ENCODE results near the gene GPBAR1. TPM values are rescaled to one million over a fixed set of nuclear protein-coding genes. Genes with fewer than 3 reads are reported as not detected.
A peak's percentile ranks its signal among the peaks of the same experiment; 100 is the strongest.

The GPBAR1 gene
- polyA plus RNA-seq, 1 of the 3 experiments (the other 2 are of a cell fraction), result 0.13 TPM

- ChIA-PET POLR2A (no interaction called here), CTCF (no interaction called here)
- Histone ChIP-seq H3K27ac (ENCODE audit: low read depth in 2 of 2, low read length in 1 of 2) (peak overlapping the region in 1 of 2 experiments; percentile 1; a peak in 2 of 4 replicates), H3K4me3 (ENCODE audit: low read depth in 2 of 2, low read length in 1 of 2) (no peak overlapping the region), H3F3A (replicated peaks; ENCODE audit: insufficient read depth) (peaks cover 35% of the 10 kb centered on the region), H4K20me1 (ENCODE audit: insufficient read depth) (peaks cover 69% of the 10 kb centered on the region), H3K9me3 (no peaks in the 10 kb centered on the region), H3K4me1 (ENCODE audit: control insufficient read depth in 1 of 2, insufficient read depth in 2 of 2, low read depth in 1 of 2, low read length in 1 of 2) (peaks cover 15 to 41% of the 10 kb centered on the region in 2 experiments), H3K9me2 (no peaks in the 10 kb centered on the region), H3K9ac (no peak overlapping the region), H3K79me2 (ENCODE audit: insufficient read depth) (peaks cover 93% of the 10 kb centered on the region), H3K27me3 (ENCODE audit: insufficient read depth) (no peaks in the 10 kb centered on the region), H3K4me2 (no peak overlapping the region), H3K36me3 (replicated peaks in 1 of 2; ENCODE audit: control insufficient read depth in 1 of 2, insufficient read depth in 2 of 2, low read length in 1 of 2) (peaks cover 70 to 73% of the 10 kb centered on the region in 2 experiments), H2AFZ (ENCODE audit: low read depth) (no peak overlapping the region)
- no peak for DNase-seq
- no peak for TF ChIP-seq RAD21 (IDR thresholded peaks at IDR 0.05; ENCODE audit: low read length)
- TF ChIP-seq REST (IDR thresholded peaks at IDR 0.05; ENCODE audit: low read depth, low read length), result no peak
- no peak for TF ChIP-seq MAX (IDR thresholded peaks at IDR 0.05; ENCODE audit: low read depth)
- 83% methylated on average over 1 of the region's 1 CpG for WGBS (ENCODE audit: low lambda C conversion rate)
These were observed 36.6 kb upstream of the GPBAR1 start for GRCh38 chr2:218224186-218224585.

DNA sequence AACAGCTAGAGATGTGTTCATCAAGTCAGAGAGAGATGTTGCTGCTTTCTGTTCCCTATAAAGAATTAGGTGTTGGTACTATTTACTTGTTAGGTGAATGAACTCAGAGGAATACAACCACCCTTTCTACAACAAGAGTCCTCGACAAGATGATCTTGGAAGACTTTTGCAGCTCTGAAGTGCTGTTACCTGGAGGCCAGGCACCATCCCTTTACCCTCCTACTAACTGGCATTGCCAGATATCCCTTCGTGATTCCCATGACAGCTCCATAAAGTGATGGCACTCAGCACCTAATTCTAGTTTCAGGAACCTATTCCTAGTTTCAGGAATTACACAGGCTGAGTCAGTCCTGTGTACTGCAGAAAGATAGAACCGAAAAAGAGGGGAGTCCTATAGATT is 33.9 kb upstream of the GPBAR1 start:
- no peak overlapping the region for H3K9ac ChIP-seq
- peaks cover 45% of the 10 kb centered on the region for H3F3A ChIP-seq (replicated peaks; ENCODE audit: insufficient read depth)
- no peak overlapping the region for H3K4me3 ChIP-seq (ENCODE audit: low read depth in 2 of 2, low read length in 1 of 2)
- peaks cover 69 to 76% of the 10 kb centered on the region in 2 experiments for H3K36me3 ChIP-seq (replicated peaks in 1 of 2; ENCODE audit: control insufficient read depth in 1 of 2, insufficient read depth in 2 of 2, low read length in 1 of 2)
- no peak overlapping the region for H2AFZ ChIP-seq (ENCODE audit: low read depth)
- peaks cover 41% of the 10 kb centered on the region for H4K20me1 ChIP-seq (ENCODE audit: insufficient read depth)
- POLR2A ChIA-PET, result no interaction called here
- H3K4me2 ChIP-seq, result no peak overlapping the region
- no peaks in the 10 kb centered on the region for H3K27me3 ChIP-seq (ENCODE audit: insufficient read depth)
- no peaks in the 10 kb centered on the region for H3K9me2 ChIP-seq
- no peaks in the 10 kb centered on the region for H3K9me3 ChIP-seq
- TF ChIP-seq YY1 (IDR thresholded peaks at IDR 0.05; ENCODE audit: low read depth) (no peak), POLR2AphosphoS5 (IDR thresholded peaks at IDR 0.05; ENCODE audit: low read depth, low read length) (no peak)
- 92% methylated on average over 3 of the region's 3 CpGs for WGBS (ENCODE audit: low lambda C conversion rate)
- DNase-seq, result no peak
- peak overlapping the region in 1 of 2 experiments; percentile 89; a peak in 2 of 4 replicates for H3K27ac ChIP-seq (ENCODE audit: low read depth in 2 of 2, low read length in 1 of 2)
- peaks cover 88% of the 10 kb centered on the region for H3K79me2 ChIP-seq (ENCODE audit: insufficient read depth)
- CTCF ChIA-PET, result interaction anchor here (1.1 to 1.5 kb wide), 2 partner anchors 31 to 45 kb away, joined by 3 read pairs; no protein-coding TSS in a partner anchor
- H3K4me1 ChIP-seq (ENCODE audit: control insufficient read depth in 1 of 2, insufficient read depth in 2 of 2, low read depth in 1 of 2, low read length in 1 of 2), result peaks cover 0 to 36% of the 10 kb centered on the region in 2 experiments

Measured in SK-N-SH (cell line).